Spinal cord (tissue), 10 donors: ENCODE results near the gene CDK11B. TPM values are rescaled to one million over a fixed set of nuclear protein-coding genes. Genes with fewer than 3 reads are reported as not detected.
A peak's percentile ranks its signal among the peaks of the same experiment; 100 is the strongest.
"Not testable (repeated sequence)": the region's sequence is repeated elsewhere in the genome, so short reads cannot be mapped to it uniquely, and the experiment has no call there.

Experiments used
- DNase-seq, 6 donors: peaks; one replicate each; pipeline versions ENCODE4 v3.0.0 to v3.0.0-alpha.2; 2013 to 2015; ENCODE audit warnings: low spot score in 6 of 6, low read depth in 4 of 6
- H3K27ac ChIP-seq: one replicate; pipeline ENCODE4 v1.5.1; 2013; ENCODE audit warnings: low read depth, low read length, control low read depth
- H3K27me3 ChIP-seq: one replicate; pipeline ENCODE4 v1.6.1; 2013; ENCODE audit warnings: low read length; ENCODE audit not compliant: control insufficient read depth, insufficient read depth
- H3K36me3 ChIP-seq: one replicate; pipeline ENCODE4 v1.6.1; 2013; ENCODE audit warnings: low read length; ENCODE audit not compliant: control insufficient read depth, insufficient read depth
- H3K4me1 ChIP-seq: one replicate; pipeline ENCODE4 v1.6.1; 2013; ENCODE audit warnings: low read length; ENCODE audit not compliant: control insufficient read depth, insufficient read depth
- H3K4me3 ChIP-seq: one replicate; pipeline ENCODE4 v1.5.1; 2013; ENCODE audit warnings: low read depth, low read length, control low read depth
- H3K9me3 ChIP-seq: one replicate; pipeline ENCODE4 v1.6.1; 2013; ENCODE audit warnings: low read length; ENCODE audit not compliant: control insufficient read depth, insufficient read depth
- WGBS: methylation state at CpG from one replicate; pipeline ENCODE4 v1.1.5; 2013; ENCODE audit warnings: missing lambda C conversion rate; ENCODE audit not compliant: insufficient coverage; 5-methylcytosine and 5-hydroxymethylcytosine counted together
- long read RNA-seq, 4 donors: transcript quantifications; one replicate each; lab custom pipeline, GENCODE V29; 2026
- polyA plus RNA-seq, 2 donors: library from polyadenylated mRNA; unstranded; fragments of 120-200 nt; gene quantifications; one replicate each; pipeline ENCODE4 v1.2.1, GENCODE V29; 2013; ENCODE audit not compliant: insufficient read length in 2 of 2
- total RNA-seq, 2 donors: library from RNA; depleted of rRNA in 1 of 2; stranded (reverse); fragments of 120-200 nt in 1 of 2; fragments of >200 nt in 1 of 2; gene quantifications; one replicate each; pipeline versions ENCODE4 v1.2.3 to v1.2.4, GENCODE V29; 2013 to 2014
- donor health status: healthy.

CDK11B gene
- 10 to 100 TPM in 1 of 2 donors, 1 to 10 TPM in 1; 7.0 to 14.8 TPM for total RNA-seq
- 10 to 100 TPM; 44.4 to 44.5 TPM for polyA plus RNA-seq
- long read RNA-seq, donor 1, partial matches to known transcripts, result 5 of 5 reads
- long read RNA-seq, donor 1, other reads (novel, unspliced or antisense), result 0 of 5 reads
- long read RNA-seq, donor 2, result 0 reads
- long read RNA-seq, donor 3, partial matches to known transcripts, result 9 of 9 reads
- long read RNA-seq, donor 3, other reads (novel, unspliced or antisense), result 0 of 9 reads
- long read RNA-seq, donor 4, partial matches to known transcripts, result 14 of 14 reads
- long read RNA-seq, donor 4, other reads (novel, unspliced or antisense), result 0 of 14 reads

GRCh38 chr1:1658583-1659549 is at the start of gene CDK11B:
CDK11B (minus strand) TSS chr1:1659004; CDS start chr1:1657485, 1,519 bp downstream.
- H3K4me1 ChIP-seq, H3K9me3 ChIP-seq, H3K27me3 ChIP-seq: not testable (repeated sequence)
- Histone ChIP-seq H3K4me3 (peak within 1 kb of the TSS; percentile 57), H3K36me3 (peaks cover 30% of the 10 kb centered on the region), H3K27ac (peak within 1 kb of the TSS; percentile 91)
- WGBS, result under 1% methylated on average over 51 of the region's 96 CpGs
- DNase-seq, result peak; percentile 89 to 99 (median 94)

- not testable (repeated sequence) for H3K9me3 ChIP-seq, H3K4me3 ChIP-seq, H3K27me3 ChIP-seq, H3K4me1 ChIP-seq, H3K27ac ChIP-seq, DNase-seq
- WGBS, result no CpG with 5 or more reads among the region's 20 CpGs
- peaks cover 42% of the 10 kb centered on the region for H3K36me3 ChIP-seq
These were observed 49.1 kb upstream of the CDK11B start for GRCh38 chr1:1707897-1708296.

GRCh38 chr1:1707241-1707640 is 48.4 kb upstream of the CDK11B start:
- WGBS, result no CpG with 5 or more reads among the region's 23 CpGs
- not testable (repeated sequence) for DNase-seq, H3K27me3 ChIP-seq

GRCh38 chr1:1705623-1706022 is 46.8 kb upstream of the CDK11B start:
- not testable (repeated sequence) for DNase-seq, H3K9me3 ChIP-seq, H3K27me3 ChIP-seq, H3K4me1 ChIP-seq, H3K4me3 ChIP-seq, H3K27ac ChIP-seq
- WGBS, result no CpG with 5 or more reads among the region's 10 CpGs
- H3K36me3 ChIP-seq, result peaks cover 42% of the 10 kb centered on the region

More at GRCh38 chr1:1707241-1707640, 48.4 kb upstream of the CDK11B start:
- H3K27ac ChIP-seq, H3K9me3 ChIP-seq, H3K4me1 ChIP-seq, H3K4me3 ChIP-seq: not testable (repeated sequence)
- H3K36me3 ChIP-seq, result peaks cover 42% of the 10 kb centered on the region

GRCh38 chr1:1704284-1704957 is 45.6 kb upstream of the CDK11B start:
- peaks cover 42% of the 10 kb centered on the region for H3K36me3 ChIP-seq
- not testable (repeated sequence) for H3K9me3 ChIP-seq, H3K4me1 ChIP-seq, H3K4me3 ChIP-seq, H3K27ac ChIP-seq, H3K27me3 ChIP-seq, DNase-seq
- 96% methylated on average over 13 of the region's 27 CpGs for WGBS

- H3K36me3 ChIP-seq, result peaks cover 42% of the 10 kb centered on the region
- WGBS, result 97% methylated on average over 22 of the region's 22 CpGs
- no peak for DNase-seq
- no peak overlapping the region for H3K27ac ChIP-seq
- no peaks in the 10 kb centered on the region for H3K27me3 ChIP-seq
- H3K4me3 ChIP-seq, result no peak overlapping the region
- no peaks in the 10 kb centered on the region for H3K4me1 ChIP-seq
- H3K9me3 ChIP-seq, result no peaks in the 10 kb centered on the region
These were observed 45.0 kb upstream of the CDK11B start for GRCh38 chr1:1703796-1704195.

- H3K36me3 ChIP-seq, result peaks cover 39% of the 10 kb centered on the region
- DNase-seq, H3K9me3 ChIP-seq, H3K4me3 ChIP-seq, H3K4me1 ChIP-seq, H3K27ac ChIP-seq, H3K27me3 ChIP-seq: not testable (repeated sequence)
- WGBS, result no CpG with 5 or more reads among the region's 18 CpGs
These were observed 43.7 kb upstream of the CDK11B start for GRCh38 chr1:1702506-1702905.

- H3K4me3 ChIP-seq, H3K9me3 ChIP-seq, H3K27ac ChIP-seq, DNase-seq, H3K4me1 ChIP-seq, H3K27me3 ChIP-seq: not testable (repeated sequence)
- peaks cover 23% of the 10 kb centered on the region for H3K36me3 ChIP-seq
- no CpG with 5 or more reads among the region's 33 CpGs for WGBS
These were observed 41.8 kb upstream of the CDK11B start for GRCh38 chr1:1700557-1700956.

GRCh38 chr1:1700067-1700466 is 41.3 kb upstream of the CDK11B start:
- no CpG with 5 or more reads among the region's 45 CpGs for WGBS
- not testable (repeated sequence) for H3K4me1 ChIP-seq, DNase-seq, H3K4me3 ChIP-seq, H3K27me3 ChIP-seq, H3K9me3 ChIP-seq, H3K27ac ChIP-seq
- peaks cover 19% of the 10 kb centered on the region for H3K36me3 ChIP-seq
